GM10266 (cell line): ENCODE results near the gene ZDHHC1.

Source experiments
- DNase-seq: peaks from one replicate; pipeline ENCODE4 v3.0.0; 2012; ENCODE audit errors: extremely low spot score
- TF ChIP-seq, protein P1 (sequence below): IDR thresholded peaks from 2 replicates; pipeline ENCODE4 v1.5.1; 2012; ENCODE audit warnings: mild to moderate bottlenecking, low read depth; ENCODE audit not compliant: control insufficient read depth, insufficient read depth; ENCODE audit errors: missing control alignments

Gene ZDHHC1

GRCh38 chr16:67436640-67437193 is 20.4 kb upstream of the ZDHHC1 start:
- TF ChIP-seq, protein P1, sequence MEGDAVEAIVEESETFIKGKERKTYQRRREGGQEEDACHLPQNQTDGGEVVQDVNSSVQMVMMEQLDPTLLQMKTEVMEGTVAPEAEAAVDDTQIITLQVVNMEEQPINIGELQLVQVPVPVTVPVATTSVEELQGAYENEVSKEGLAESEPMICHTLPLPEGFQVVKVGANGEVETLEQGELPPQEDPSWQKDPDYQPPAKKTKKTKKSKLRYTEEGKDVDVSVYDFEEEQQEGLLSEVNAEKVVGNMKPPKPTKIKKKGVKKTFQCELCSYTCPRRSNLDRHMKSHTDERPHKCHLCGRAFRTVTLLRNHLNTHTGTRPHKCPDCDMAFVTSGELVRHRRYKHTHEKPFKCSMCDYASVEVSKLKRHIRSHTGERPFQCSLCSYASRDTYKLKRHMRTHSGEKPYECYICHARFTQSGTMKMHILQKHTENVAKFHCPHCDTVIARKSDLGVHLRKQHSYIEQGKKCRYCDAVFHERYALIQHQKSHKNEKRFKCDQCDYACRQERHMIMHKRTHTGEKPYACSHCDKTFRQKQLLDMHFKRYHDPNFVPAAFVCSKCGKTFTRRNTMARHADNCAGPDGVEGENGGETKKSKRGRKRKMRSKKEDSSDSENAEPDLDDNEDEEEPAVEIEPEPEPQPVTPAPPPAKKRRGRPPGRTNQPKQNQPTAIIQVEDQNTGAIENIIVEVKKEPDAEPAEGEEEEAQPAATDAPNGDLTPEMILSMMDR = no peak
- no peak for DNase-seq

- no peak for DNase-seq
- TF ChIP-seq, protein P1 = no peak
Observed at GRCh38 chr16:67435758-67436164, 19.5 kb upstream of the ZDHHC1 start.

DNA sequence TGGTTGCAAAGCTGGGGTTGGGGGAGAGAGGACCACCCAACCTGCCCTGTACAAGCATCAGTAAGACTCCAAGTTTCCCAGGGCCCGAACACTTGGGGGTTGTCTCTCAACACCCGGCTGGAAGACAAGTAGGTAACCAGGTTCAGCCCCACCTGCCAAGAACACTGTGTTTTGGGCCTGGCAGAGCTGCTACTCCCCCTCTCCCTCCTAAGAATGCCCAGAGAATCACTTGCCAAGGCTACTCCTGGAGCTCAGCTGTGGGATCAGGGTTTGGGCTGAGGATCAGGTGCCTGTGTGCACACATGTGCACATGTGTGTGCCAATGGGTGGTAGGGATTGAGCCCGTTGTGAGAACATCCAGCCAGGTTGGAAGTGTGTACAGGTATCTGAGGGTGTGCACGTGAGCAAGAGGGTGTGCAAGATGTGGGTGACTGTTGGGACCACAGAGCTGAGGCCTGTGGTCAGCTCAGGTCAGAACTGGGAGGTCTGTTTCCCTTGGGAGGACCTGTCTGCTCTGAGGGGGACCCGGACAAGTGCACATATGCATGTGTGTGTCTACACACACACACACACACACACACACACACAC is 16.9 kb upstream of the ZDHHC1 start:
- TF ChIP-seq, protein P1 = no peak
- no peak for DNase-seq

- TF ChIP-seq, protein P1 = no peak
- no peak for DNase-seq
Observed at GRCh38 chr16:67432506-67432890, 16.2 kb upstream of the ZDHHC1 start.

DNA sequence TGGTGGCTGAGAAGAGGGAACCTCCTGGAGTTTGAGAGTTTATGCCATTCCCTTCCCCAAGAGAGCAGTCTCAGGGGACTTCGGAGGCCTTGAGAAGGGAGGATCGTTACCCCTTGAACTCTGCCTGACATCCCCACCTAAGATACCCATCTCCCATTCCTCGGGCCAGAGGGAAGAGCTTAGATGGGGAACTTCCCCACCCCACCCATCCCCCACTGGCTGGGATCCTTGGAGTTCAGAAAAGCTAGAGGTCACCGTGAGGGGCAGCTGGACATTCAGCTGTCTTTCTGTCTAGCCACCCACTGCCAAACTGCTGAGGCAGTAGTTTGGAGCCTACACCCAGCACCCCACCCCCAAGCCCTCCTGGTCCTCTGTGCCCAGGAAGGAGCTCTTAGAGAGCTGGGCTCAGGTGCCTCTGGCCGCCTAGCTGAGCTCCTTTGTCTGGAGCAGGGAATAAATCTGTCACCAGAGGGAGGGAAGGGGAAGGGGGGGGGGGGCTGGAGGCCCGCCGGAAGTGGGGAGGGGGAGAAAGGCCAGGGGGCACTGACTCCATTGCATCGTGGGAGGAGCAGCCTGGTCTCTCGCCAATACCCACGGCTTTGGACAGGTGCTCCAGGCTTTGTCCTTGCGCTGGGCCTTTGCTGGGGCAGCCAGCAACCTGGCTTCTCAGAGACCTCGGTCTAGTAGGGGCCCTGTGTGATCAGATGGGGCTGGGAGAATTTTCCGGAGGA is 15.7 kb upstream of the ZDHHC1 start:
- TF ChIP-seq, protein P1 = no peak
- no peak for DNase-seq

DNA sequence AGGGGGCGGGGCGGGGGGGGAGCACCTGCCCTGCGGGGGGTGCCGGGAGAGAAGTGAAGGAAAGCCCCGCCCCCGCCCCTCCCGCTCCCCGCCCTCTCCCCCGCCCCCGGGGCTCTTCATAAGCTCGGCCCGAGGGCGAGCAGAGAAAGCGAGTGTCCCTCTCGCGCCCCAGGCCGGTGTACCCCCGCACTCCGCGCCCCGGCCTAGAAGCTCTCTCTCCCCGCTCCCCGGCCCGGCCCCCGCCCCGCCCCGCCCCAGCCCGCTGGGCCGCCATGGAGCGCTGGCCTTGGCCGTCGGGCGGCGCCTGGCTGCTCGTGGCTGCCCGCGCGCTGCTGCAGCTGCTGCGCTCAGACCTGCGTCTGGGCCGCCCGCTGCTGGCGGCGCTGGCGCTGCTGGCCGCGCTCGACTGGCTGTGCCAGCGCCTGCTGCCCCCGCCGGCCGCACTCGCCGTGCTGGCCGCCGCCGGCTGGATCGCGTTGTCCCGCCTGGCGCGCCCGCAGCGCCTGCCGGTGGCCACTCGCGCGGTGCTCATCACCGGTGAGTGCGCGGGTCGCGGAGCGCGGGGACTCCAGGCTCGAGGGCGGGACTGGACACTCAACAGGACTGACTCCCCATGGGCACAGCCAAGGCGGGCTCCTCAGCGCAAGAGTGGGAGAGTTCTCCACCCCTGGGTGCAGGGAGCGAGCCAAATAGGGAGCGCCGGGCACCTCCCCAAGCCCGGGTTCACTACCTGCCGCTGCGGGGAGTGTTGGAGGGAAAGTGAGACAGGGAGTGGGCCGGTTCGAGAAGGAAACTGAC is 14.9 kb upstream of the ZDHHC1 start, which contains the start of gene HSD11B2:
Gene HSD11B2 (plus strand): TSS at position 145 of the 798 bp plus-strand sequence. CDS start 128 bp downstream, at position 273.
- peak; percentile 65 for DNase-seq
- TF ChIP-seq, protein P1 = peak; percentile 5

DNA sequence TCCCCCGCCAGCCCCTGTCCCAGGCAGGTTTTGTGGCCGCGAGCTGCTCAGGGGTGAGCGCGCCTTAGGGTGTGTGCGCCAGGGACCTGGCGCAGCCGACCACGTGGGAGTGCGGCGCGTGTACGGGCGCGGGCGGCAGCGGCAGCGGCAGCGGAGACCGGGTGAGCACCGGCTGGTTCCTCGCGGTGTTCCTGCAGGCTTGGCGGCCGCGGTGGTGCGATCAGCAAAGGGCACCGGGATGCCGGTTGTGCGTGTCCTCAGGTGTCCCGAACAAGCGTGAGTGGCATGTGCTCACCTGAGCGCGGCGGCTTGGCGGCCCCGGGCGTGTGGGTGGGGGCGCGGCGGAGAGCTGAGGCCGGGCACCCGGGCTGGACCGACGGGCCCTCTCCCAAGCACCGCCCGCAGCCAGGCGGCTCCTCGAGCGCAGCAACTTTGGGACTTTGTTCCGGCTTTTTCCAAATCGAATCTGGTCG is 14.3 kb upstream of the ZDHHC1 start:
- peak; percentile 35 for DNase-seq
- TF ChIP-seq, protein P1 = no peak
